Colonic mucosa (tissue), 4 donors: Measurements from ENCODE around the gene SDF2L1. TPM values are rescaled to one million over a fixed set of nuclear protein-coding genes. Genes with fewer than 3 reads are reported as not detected.
A peak's percentile ranks its signal among the peaks of the same experiment; 100 is the strongest.

Experiments
- DNase-seq: peaks from one replicate; pipeline ENCODE4 v3.0.0-alpha.2; 2020
- H3K27ac ChIP-seq: fragments of 200-600 bp; one replicate; pipeline ENCODE4 v1.8.0; 2021
- H3K27me3 ChIP-seq: fragments of 200-600 bp; one replicate; pipeline ENCODE4 v1.8.0; 2021
- H3K36me3 ChIP-seq: fragments of 200-600 bp; one replicate; pipeline ENCODE4 v1.8.0; 2021
- H3K4me1 ChIP-seq: fragments of 200-600 bp; one replicate; pipeline ENCODE4 v1.8.0; 2021; ENCODE audit warnings: mild to moderate bottlenecking
- H3K4me3 ChIP-seq: fragments of 200-600 bp; one replicate; pipeline ENCODE4 v1.8.0; 2021
- H3K9ac ChIP-seq, 2 donors: one replicate each; pipeline ENCODE4 v1.7.0; 2013; ENCODE audit warnings: control low read depth in 2 of 2, low read depth in 2 of 2, low read length in 2 of 2
- H3K9me3 ChIP-seq: fragments of 200-600 bp; one replicate; pipeline ENCODE4 v1.8.0; 2021
- CTCF ChIP-seq: fragments of 200-600 bp; IDR thresholded peaks from one replicate; pipeline ENCODE4 v1.8.0; 2022; ENCODE audit warnings: antibody characterized with exemption, mild to moderate bottlenecking
- intact Hi-C: fragments of 100-400 bp; cut with DNase I; formaldehyde crosslinking; loops from one replicate; pipeline ENCODE4 v1.14.1; 2022
- total RNA-seq, 2 donors: library from RNA; stranded (reverse); fragmentation: NEBNext Ultra II Directional in 1 of 2; extraction: Animal tissue kit (Norgen Biotek cat#: 25700) in 1 of 2; gene quantifications; one replicate each; pipeline ENCODE4 v1.2.1, GENCODE V29; 2021
- donor health status: healthy.
- donor health status: DM: no; HTN: no; CAD: no.
- donor health status: DM: no; HTN: no; CAD: no.

The SDF2L1 gene
- total RNA-seq, 2 donors from 2014 or later, result 48.8 to 177 TPM

GRCh38 chr22:21646608-21647590, 4.8 kb downstream of the SDF2L1 start:
- peaks cover 14% of the 10 kb centered on the region for H3K4me1 ChIP-seq
- H3K9ac ChIP-seq, result no peak overlapping the region
- intact Hi-C loops, result no loop called here
- peak; percentile 84 for DNase-seq
- no peaks in the 10 kb centered on the region for H3K27me3 ChIP-seq
- peak; percentile 82 for TF ChIP-seq CTCF
- no peaks in the 10 kb centered on the region for H3K9me3 ChIP-seq
- no peak overlapping the region for H3K27ac ChIP-seq
- H3K4me3 ChIP-seq, result no peak overlapping the region
- no peaks in the 10 kb centered on the region for H3K36me3 ChIP-seq

DNA sequence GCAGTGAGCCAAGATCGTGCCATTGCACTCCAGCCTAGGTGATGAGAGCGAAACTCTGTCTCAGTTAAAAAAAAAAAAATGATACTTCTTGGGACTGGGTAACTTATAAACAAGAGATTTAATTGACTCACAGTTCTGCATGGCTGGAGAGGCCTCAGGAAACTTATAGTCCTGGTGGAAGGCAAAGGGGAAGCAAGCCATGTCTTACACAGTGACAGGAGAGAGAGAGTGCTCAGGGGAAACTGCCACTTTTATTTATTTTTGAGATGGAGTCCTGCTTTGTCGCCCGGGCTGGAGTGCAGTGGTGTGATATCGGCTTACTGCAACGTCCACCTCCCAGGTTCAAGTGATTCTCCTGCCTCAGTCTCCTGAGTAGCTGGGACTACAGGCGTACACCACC, 8.2 kb downstream of the SDF2L1 start:
- DNase-seq, result no peak
- Histone ChIP-seq H3K27me3 (no peaks in the 10 kb centered on the region), H3K9me3 (no peaks in the 10 kb centered on the region), H3K27ac (no peak overlapping the region), H3K36me3 (no peaks in the 10 kb centered on the region), H3K4me1 (peaks cover 14% of the 10 kb centered on the region), H3K9ac (no peak overlapping the region), H3K4me3 (no peak overlapping the region)
- intact Hi-C loops, result no loop called here
- TF ChIP-seq CTCF, result no peak

DNA sequence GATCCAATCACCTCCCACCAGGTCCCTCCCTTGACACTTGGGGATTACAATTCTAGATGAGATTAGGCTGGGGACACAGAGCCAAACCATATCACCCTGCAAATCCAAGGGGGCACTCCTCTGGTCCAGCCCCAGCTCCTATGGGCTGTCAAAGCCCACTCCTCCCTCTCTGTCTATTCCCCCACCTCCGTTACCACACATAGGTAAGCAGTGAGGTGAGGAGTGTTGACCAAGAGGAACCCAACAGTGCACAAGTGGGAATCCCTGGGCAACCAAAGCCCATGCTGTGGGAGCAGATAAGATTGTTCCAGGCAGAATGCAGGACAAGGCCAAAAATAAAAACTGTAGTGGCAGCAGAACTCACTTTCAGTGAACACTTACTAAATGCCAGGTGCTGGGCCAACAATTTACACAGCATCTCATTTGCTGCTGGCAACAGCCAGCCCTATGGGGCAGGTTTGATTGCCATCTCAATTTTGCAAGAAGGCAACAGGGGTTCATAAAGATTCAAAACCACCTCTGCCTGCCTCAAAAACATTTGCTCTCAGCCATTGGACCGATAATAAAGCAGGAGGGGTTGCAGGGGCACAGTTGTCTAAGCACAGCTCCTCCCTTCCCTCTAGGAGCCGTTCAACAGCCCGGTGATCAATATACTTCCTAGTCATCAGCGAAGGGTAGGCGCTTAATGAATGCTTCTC, 8.9 kb downstream of the SDF2L1 start:
- H3K9ac ChIP-seq, result peak overlapping the region in 1 of 2 donors; percentile 61
- H3K27me3 ChIP-seq, result no peaks in the 10 kb centered on the region
- no peaks in the 10 kb centered on the region for H3K9me3 ChIP-seq
- H3K36me3 ChIP-seq, result no peaks in the 10 kb centered on the region
- no peak for TF ChIP-seq CTCF
- intact Hi-C loops, result no loop called here
- DNase-seq, result no peak
- peaks cover 14% of the 10 kb centered on the region for H3K4me1 ChIP-seq
- no peak overlapping the region for H3K27ac ChIP-seq
- H3K4me3 ChIP-seq, result peak overlapping the region; percentile 70

GRCh38 chr22:21651521-21652009, 9.5 kb downstream of the SDF2L1 start:
- intact Hi-C loops, result no loop called here
- no peak overlapping the region for H3K27ac ChIP-seq

More at GRCh38 chr22:21651521-21652009, 9.5 kb downstream of the SDF2L1 start:
- Histone ChIP-seq H3K36me3 (no peaks in the 10 kb centered on the region), H3K9me3 (no peaks in the 10 kb centered on the region), H3K4me1 (peaks cover 14% of the 10 kb centered on the region), H3K27me3 (no peaks in the 10 kb centered on the region), H3K4me3 (peak overlapping the region; percentile 70), H3K9ac (peak overlapping the region; percentile 52 to 61)
- no peak for DNase-seq
- TF ChIP-seq CTCF, result no peak
